SH-SY5Y (cell line): ENCODE data around the gene KCNIP4.

Experiments
- GATA2 ChIP-seq: IDR thresholded peaks from 2 replicates; pipeline ENCODE4 v1.6.1; 2011; ENCODE audit warnings: mild to moderate bottlenecking, low read depth, low read length
- GATA3 ChIP-seq: IDR thresholded peaks from 2 replicates; pipeline ENCODE4 v1.6.1; 2011; ENCODE audit warnings: low read depth, mild to moderate bottlenecking, low read length, moderate library complexity

- TF ChIP-seq GATA3 = no peak
- TF ChIP-seq GATA2 = no peak
Observed at GRCh38 chr4:21887481-21887880, 61.1 kb downstream of the KCNIP4 start.
